WI38 (cell line): ENCODE results near the gene SAG.
"Not testable (repeated sequence)": the region's sequence is repeated elsewhere in the genome, so short reads cannot be mapped to it uniquely, and the experiment has no call there.

Source experiments
- H3K4me3 ChIP-seq: 2 replicates; pipeline ENCODE4 v1.5.1; 2011; ENCODE audit warnings: low read depth, mild to moderate bottlenecking, control low read depth, low read length
- TF ChIP-seq, protein P1 (sequence below): IDR thresholded peaks from 2 replicates; pipeline ENCODE4 v1.5.1; 2012; ENCODE audit warnings: low read depth, mild to moderate bottlenecking, control low read depth, low read length

The SAG gene

GRCh38 chr2:233369897-233370685 is 62.5 kb downstream of the SAG start:
- H3K4me3 ChIP-seq, result no peak overlapping the region
- TF ChIP-seq, protein P1, sequence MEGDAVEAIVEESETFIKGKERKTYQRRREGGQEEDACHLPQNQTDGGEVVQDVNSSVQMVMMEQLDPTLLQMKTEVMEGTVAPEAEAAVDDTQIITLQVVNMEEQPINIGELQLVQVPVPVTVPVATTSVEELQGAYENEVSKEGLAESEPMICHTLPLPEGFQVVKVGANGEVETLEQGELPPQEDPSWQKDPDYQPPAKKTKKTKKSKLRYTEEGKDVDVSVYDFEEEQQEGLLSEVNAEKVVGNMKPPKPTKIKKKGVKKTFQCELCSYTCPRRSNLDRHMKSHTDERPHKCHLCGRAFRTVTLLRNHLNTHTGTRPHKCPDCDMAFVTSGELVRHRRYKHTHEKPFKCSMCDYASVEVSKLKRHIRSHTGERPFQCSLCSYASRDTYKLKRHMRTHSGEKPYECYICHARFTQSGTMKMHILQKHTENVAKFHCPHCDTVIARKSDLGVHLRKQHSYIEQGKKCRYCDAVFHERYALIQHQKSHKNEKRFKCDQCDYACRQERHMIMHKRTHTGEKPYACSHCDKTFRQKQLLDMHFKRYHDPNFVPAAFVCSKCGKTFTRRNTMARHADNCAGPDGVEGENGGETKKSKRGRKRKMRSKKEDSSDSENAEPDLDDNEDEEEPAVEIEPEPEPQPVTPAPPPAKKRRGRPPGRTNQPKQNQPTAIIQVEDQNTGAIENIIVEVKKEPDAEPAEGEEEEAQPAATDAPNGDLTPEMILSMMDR, result no peak

DNA sequence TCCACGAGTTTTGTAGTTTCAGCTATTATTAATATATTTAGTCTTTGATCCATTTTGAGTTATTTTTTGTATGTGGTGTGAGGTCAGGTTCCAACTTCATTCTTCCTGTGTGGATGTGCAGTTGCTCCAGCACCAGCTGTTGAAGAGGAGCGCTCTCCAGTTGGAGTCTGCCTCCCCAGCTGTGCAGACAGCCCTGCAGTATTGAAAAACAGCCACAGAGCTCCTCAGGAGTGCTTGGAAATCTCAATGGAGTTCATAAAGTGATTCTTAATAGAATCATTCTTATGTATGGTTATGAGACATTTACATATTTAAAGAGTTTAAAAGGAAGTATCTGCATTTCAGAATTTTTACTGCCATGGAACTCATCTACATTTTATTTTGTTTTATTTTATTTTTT is 64.0 kb downstream of the SAG start:
- TF ChIP-seq, protein P1, result no peak

GRCh38 chr2:233372855-233373254 is 65.2 kb downstream of the SAG start:
- TF ChIP-seq, protein P1, result no peak

More for the DNA sequence above, 64.0 kb downstream of the SAG start:
- H3K4me3 ChIP-seq, result no peak overlapping the region

GRCh38 chr2:233373316-233373715 is 65.7 kb downstream of the SAG start:
- no peak overlapping the region for H3K4me3 ChIP-seq
- TF ChIP-seq, protein P1, result no peak

More at GRCh38 chr2:233372855-233373254, 65.2 kb downstream of the SAG start:
- no peak overlapping the region for H3K4me3 ChIP-seq

DNA sequence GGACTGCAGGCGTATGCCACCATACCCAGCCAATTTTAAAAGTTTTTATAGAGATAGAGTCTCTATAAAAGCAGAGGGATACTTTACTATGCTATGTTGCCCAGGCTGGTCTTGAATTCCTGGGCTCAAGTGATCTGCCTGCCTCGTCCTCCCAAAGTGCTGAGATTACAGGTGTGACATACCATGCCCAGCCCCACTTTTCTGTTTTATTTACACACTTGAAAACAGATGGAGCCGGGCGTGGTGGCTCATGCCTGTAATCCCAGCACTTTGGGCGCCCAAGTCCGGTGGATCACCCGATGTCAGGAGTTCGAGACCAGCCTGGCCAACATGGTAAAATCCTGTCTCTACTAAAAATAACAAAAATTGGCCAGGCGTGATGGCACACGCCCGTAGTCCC is 67.2 kb downstream of the SAG start:
- not testable (repeated sequence) for H3K4me3 ChIP-seq

DNA sequence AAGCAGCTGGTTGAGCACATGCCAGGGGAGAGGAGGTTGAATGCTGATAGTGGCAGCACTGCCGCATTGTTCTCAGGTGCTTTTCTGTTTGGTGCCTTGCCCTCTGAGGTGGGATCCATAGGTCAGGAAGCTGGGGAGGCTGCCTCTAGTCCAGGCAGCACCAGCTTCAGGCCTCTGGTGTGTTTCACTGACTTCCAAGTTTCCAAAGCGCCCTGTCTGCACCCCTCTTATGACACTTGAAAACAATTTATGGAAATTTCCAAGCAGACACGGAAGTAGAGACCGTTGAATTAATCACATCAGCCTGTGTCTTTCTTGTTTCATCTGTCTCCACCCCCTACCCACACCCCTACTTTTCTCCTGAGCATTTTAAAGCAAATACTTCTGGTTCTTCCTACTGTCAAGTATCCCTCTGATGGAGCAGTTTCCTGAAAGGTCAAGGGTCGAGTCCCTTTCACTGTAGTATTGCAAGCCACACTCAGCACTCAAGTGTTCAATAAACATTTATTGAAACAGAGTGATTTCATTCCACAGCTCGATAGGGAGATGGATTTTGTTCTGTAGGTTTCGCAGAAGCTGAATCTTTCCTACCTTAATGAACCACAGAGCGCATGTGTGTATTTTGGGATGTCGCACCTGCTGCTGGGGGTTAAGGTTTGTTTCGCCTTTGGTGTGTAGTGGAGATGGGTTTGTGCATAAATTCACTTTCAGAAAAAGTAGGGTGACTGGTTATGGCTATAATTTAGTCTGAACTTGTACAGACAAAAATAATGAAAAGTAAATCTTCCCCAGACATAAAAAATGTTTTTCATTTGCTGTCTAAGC is 68.1 kb downstream of the SAG start:
- TF ChIP-seq, protein P1, result no peak
- H3K4me3 ChIP-seq, result no peak overlapping the region

DNA sequence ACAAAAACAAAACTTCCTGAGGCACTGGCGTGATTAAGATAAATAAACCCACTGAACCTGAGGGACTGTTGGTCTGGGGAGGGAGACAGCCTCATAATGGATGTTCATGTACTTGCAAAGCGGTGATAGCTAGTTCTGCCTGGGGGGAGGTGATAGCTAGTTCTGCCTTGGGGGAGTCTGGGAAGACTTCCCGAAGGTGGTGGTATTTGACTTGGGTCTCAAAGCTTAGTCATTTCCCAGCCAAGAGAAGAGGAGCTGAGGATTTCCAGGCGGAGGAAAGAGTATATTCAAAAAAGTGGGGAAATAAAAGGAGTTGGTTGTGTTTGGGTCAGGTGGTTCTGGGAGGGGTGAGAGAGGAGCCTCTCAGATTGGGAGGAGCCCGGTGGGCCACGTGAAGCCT is 71.4 kb downstream of the SAG start:
- H3K4me3 ChIP-seq, result no peak overlapping the region
- TF ChIP-seq, protein P1, result no peak
